DOHH2 (cell line): ENCODE data around the gene SEH1L.

Experiments
- CTCF ChIP-seq: fragments of 200-600 bp; sonication (generic); IDR thresholded peaks from one replicate; pipeline ENCODE4 v1.5.1; 2014; ENCODE audit warnings: antibody characterized with exemption, mild to moderate bottlenecking, low read depth, low read length; ENCODE audit not compliant: poor library complexity, severe bottlenecking
- EZH2phosphoT487 ChIP-seq: fragments of 200-600 bp; sonication (generic); IDR thresholded peaks from 2 replicates; pipeline ENCODE4 v1.6.1; 2017; ENCODE audit warnings: borderline replicate concordance, mild to moderate bottlenecking, antibody characterized with exemption, low read length, moderate library complexity, mixed read lengths

DNA sequence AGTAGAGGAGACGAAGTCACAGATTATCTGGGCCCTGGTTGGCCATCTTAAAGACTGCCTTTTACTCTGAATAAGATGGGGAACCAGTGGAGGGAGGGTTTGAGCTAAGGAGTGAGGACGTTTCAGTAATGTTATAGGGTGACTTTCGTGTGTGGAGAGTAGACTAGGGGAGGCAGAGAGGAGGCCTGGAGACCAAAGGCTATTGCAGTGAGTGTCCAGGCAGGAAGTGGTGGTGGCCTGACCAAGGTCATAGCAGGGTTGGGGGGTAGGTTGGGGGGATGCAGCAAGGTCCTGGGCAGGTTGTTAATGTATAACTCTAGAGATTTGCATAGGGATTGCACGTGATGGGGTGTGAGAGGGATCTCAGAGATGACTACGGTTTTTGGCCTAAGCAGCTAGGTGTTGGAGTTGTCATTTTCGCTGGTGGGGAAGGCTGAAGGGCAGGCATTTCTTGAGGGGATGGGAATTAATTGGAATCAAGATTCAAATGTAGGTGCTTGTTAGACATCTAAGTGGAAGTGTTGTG, 48.2 kb downstream of the SEH1L start:
- TF ChIP-seq CTCF (no peak), EZH2phosphoT487 (no peak)
